Duodenal mucosa (tissue), 2 donors: ENCODE data around the gene INPP5D.

Experiments used
- H3K27ac ChIP-seq: one replicate; pipeline ENCODE4 v1.7.0; 2013; ENCODE audit warnings: low read depth, low read length
- H3K27me3 ChIP-seq, 2 donors: one replicate each; pipeline ENCODE4 v1.7.0; 2013; ENCODE audit warnings: low read length in 2 of 2, control low read depth in 1 of 2; ENCODE audit not compliant: insufficient read depth in 2 of 2, control insufficient read depth in 1 of 2
- H3K36me3 ChIP-seq, 2 donors: one replicate each; pipeline ENCODE4 v1.7.0; 2013; ENCODE audit warnings: low read length in 2 of 2, control low read depth in 1 of 2; ENCODE audit not compliant: insufficient read depth in 2 of 2, control insufficient read depth in 1 of 2
- H3K4me1 ChIP-seq, 2 donors: one replicate each; pipeline ENCODE4 v1.7.0; 2013; ENCODE audit warnings: low read length in 2 of 2, control low read depth in 1 of 2; ENCODE audit not compliant: insufficient read depth in 2 of 2, control insufficient read depth in 1 of 2
- H3K4me3 ChIP-seq, 2 donors: one replicate each; pipeline ENCODE4 v1.7.0; 2013; ENCODE audit warnings: low read length in 2 of 2, low read depth in 1 of 2
- H3K9ac ChIP-seq, 2 donors: one replicate each; pipeline ENCODE4 v1.7.0; 2013; ENCODE audit warnings: low read length in 2 of 2, low read depth in 1 of 2
- H3K9me3 ChIP-seq, 2 donors: one replicate each; pipeline ENCODE4 v1.7.0; 2013; ENCODE audit warnings: low read length in 2 of 2, control low read depth in 1 of 2; ENCODE audit not compliant: control insufficient read depth in 1 of 2

The INPP5D gene

DNA sequence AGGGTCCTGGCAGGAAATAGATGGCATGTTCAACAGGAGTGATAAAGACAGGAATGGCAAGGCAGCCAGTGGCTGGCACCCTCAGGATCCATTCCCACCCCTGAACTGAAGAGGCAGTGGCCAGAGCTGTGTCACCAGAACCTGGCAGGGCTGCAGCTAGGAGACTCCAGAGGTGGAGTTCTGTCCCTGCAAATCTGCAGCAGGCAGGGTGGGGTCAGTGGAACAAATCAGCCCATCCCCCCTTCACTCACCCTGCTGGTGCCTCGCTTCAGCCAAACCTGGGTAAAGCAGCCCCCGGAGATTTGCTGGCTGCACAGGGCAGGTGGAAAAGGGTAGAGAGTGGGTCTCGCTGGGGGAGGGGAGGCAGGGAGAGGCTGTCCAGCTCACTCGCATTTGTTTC is 12.7 kb downstream of the INPP5D start:
- Histone ChIP-seq H3K4me1 (peaks cover 27 to 28% of the 10 kb centered on the region in 2 donors), H3K9ac (no peak overlapping the region), H3K27ac (no peak overlapping the region), H3K36me3 (peaks cover 0 to 4% of the 10 kb centered on the region in 2 donors), H3K4me3 (no peak overlapping the region), H3K9me3 (peaks cover 3 to 5% of the 10 kb centered on the region in 2 donors), H3K27me3 (no peaks in the 10 kb centered on the region)

DNA sequence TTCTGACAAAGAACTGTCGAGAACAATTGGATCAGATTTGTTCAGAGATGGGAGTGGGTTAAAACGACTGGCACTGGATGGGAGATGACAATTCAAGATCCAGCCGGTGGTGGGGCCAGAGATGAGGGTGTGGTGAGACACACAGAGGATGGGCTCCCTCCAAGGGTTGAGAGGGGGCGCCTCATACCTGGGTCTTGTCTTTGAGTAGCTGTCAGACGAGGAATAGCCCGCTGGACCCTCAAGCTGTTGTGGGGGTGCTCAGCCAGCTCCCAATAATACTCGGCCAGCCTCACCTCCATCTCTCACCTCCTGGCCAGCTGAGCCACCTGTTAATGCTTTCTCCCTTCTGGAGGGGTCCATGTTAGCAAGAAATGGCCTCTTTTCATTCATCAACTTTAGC is 14.0 kb downstream of the INPP5D start:
- Histone ChIP-seq H3K27ac (no peak overlapping the region), H3K27me3 (no peaks in the 10 kb centered on the region), H3K36me3 (peaks cover 0 to 4% of the 10 kb centered on the region in 2 donors), H3K9ac (no peak overlapping the region), H3K9me3 (peaks cover 3 to 5% of the 10 kb centered on the region in 2 donors), H3K4me1 (peaks cover 22 to 26% of the 10 kb centered on the region in 2 donors), H3K4me3 (no peak overlapping the region)

DNA sequence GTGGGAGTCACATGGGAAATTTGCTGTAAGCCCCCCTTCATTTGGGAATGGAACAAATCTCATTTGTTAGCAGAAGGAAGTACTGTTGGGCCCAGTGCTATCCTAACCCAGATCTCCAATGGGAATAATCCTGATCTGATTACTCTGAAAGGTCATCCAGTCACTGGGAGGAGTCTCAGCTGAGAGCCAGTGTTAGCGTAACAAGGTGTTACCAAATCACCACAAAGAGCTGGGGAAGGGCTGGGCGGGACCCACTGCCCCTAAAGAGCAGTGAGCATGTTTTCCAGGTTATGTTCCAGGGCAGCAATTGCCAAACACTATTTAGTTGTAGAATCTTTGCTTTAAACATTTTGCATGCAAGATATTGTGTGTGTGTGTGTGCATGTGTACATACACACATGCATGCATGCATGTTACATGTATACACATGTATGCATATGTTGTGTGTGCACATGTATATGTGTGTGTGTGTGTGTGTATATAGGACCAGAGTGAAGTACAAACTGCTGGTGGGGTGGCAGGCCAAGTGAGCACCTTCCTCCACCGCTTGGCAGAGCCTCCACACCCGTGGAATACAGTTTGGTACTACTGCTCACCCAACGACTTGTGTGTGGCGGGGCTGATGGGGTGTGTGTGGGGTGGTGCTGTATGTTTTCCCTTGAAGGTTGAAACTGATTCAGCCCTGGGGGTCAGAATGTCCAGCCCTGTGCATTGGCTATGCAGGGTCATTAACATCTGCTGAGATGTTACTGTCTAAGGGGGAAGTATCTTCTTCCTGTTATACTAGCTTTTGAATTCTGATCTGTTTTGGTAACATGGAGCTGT is 15.2 kb downstream of the INPP5D start:
- peaks cover 3 to 5% of the 10 kb centered on the region in 2 donors for H3K9me3 ChIP-seq
- H3K4me1 ChIP-seq: peaks cover 24 to 38% of the 10 kb centered on the region in 2 donors
- peak overlapping the region; percentile 36 to 38 for H3K4me3 ChIP-seq
- peaks cover 0 to 4% of the 10 kb centered on the region in 2 donors for H3K36me3 ChIP-seq
- no peak overlapping the region for H3K9ac ChIP-seq
- H3K27me3 ChIP-seq: no peaks in the 10 kb centered on the region
- peak overlapping the region; percentile 8 for H3K27ac ChIP-seq

DNA sequence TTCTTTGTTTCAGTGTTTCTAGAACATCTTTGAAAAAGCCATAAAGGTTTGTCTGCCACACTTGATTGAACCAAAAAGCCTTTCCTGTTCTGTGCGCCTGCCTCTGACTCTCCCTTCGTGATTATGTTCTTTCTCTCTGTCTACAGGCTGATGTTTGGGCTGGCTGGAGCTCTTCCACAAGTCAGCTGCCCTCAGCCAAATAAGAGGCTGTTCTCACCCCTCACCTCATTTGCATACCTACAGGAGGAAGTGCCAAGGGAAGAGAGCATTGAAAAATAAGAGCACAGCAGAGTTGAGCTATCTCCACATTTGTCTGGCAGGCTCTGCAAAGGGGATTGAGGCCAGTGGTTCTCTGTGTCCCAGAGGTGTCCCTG is 15.8 kb downstream of the INPP5D start:
- Histone ChIP-seq H3K9me3 (peaks cover 3 to 5% of the 10 kb centered on the region in 2 donors), H3K27ac (peak overlapping the region; percentile 8), H3K27me3 (no peaks in the 10 kb centered on the region), H3K36me3 (peaks cover 0 to 4% of the 10 kb centered on the region in 2 donors), H3K4me1 (peaks cover 30 to 44% of the 10 kb centered on the region in 2 donors), H3K4me3 (no peak overlapping the region), H3K9ac (peak overlapping the region in 1 of 2 donors; percentile 34)

DNA sequence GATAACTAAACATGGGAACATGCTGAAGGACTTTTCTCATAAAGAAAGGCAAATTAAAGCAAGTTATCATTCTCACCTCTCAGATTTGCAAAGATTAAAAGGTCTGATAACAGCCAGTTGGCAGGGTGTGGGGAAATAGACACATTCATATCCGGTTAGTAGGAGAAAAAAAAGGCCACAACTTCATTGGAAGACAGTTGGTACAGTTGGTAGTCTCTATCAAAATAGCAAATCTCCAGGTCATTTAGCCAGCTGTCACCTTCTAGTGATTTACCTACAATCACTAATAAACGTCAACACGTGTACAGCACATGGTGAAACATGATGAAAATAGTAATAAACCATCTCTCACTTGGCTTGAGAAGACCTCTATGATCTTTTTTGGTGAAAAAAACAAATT is 16.6 kb downstream of the INPP5D start:
- Histone ChIP-seq H3K4me1 (peaks cover 38 to 50% of the 10 kb centered on the region in 2 donors), H3K36me3 (peaks cover 0 to 4% of the 10 kb centered on the region in 2 donors), H3K9me3 (peaks cover 2 to 3% of the 10 kb centered on the region in 2 donors), H3K4me3 (no peak overlapping the region), H3K9ac (no peak overlapping the region), H3K27ac (no peak overlapping the region), H3K27me3 (no peaks in the 10 kb centered on the region)

DNA sequence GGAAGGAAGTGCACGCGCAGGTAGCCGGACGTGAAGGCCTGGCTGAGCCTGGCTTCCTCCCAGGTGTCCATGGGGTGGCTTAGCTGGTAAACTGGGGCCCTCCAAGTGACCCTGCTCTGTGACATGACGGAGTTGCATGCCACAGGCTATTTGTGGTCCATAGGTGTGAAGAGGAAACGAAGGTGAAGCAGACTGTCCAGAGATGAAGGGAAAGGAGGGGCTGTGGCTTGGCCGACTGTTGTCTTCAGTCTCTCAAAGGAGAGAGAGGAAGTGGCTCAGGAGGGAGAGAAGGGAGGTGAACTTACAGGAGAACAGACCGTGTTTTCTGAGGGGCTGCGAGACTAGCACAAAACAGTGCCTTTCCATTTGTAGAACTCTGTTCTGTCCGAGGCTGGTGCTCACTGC is 19.3 kb downstream of the INPP5D start:
- no peaks in the 10 kb centered on the region for H3K27me3 ChIP-seq
- H3K9me3 ChIP-seq: no peaks in the 10 kb centered on the region
- no peaks in the 10 kb centered on the region for H3K36me3 ChIP-seq
- peak overlapping the region in 1 of 2 donors; percentile 28 for H3K4me3 ChIP-seq
- no peak overlapping the region for H3K9ac ChIP-seq
- H3K27ac ChIP-seq: no peak overlapping the region
- peaks cover 57 to 63% of the 10 kb centered on the region in 2 donors for H3K4me1 ChIP-seq

DNA sequence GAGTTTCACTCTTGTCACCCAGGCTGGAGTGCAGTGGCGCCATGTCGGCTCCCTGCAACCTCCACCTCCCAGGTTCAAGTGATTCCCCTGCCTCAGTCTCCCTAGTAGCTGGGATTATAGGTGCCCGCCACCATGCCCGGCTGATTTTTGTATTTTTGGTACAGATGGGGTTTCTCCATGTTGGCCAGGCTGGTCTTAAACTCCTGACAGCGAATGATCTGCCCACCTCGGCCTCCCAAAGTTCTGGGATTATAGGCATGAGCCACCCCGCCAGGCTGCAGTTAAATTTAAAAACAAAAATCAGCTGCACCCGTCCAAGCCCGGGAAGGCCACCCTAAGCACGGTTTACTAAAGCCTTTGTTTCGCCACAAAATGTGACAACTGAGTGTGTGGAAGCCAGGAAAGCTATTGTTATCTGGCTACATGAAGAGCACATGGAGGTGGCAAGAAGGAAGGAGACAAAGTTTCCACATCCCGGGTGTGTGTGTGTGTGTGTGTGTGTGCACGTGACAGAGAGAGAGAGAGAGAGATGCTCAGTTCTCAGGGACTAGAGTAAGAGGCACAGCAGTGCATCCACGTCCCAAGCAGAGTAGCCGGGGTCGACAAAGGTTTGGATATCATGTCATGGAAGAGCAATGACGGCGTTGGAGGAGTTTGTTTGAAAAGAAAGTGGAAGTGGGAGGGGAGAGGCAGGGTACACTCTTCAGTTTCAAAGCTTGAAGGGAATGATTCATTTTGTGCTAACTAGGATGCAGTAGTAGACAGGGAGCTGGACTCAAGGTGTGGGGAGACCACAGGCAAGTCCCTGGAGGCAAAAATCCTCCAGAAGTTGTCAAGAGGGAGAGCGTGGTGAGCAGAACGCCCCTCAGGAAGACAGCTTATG is 20.1 kb downstream of the INPP5D start:
- no peaks in the 10 kb centered on the region for H3K27me3 ChIP-seq
- no peaks in the 10 kb centered on the region for H3K9me3 ChIP-seq
- H3K9ac ChIP-seq: no peak overlapping the region
- no peaks in the 10 kb centered on the region for H3K36me3 ChIP-seq
- peak overlapping the region in 1 of 2 donors; percentile 32 for H3K4me3 ChIP-seq
- peaks cover 52 to 59% of the 10 kb centered on the region in 2 donors for H3K4me1 ChIP-seq
- H3K27ac ChIP-seq: no peak overlapping the region

DNA sequence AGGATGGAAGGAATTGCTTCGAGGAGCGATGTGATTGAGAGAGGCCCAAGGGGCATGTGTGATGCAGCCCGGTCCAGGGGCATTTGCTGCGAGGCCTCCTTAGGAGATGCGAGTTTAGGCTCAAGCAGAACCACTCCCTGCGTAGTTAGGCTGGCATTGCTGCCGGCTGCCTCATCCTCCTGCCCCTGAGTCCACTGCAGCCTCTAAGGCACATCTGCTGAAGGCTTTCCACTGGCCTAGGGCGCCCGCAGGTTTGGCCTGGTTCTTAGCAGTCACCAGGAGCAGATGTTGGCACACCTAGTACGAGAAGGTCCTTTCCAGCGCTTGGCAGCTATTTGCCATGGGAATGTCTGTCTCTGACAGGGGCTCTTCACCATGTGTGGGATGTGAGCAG is 20.7 kb downstream of the INPP5D start:
- Histone ChIP-seq H3K9me3 (no peaks in the 10 kb centered on the region), H3K27me3 (no peaks in the 10 kb centered on the region), H3K4me1 (peaks cover 46 to 53% of the 10 kb centered on the region in 2 donors), H3K9ac (peak overlapping the region in 1 of 2 donors; percentile 18), H3K4me3 (no peak overlapping the region), H3K36me3 (no peaks in the 10 kb centered on the region), H3K27ac (no peak overlapping the region)

DNA sequence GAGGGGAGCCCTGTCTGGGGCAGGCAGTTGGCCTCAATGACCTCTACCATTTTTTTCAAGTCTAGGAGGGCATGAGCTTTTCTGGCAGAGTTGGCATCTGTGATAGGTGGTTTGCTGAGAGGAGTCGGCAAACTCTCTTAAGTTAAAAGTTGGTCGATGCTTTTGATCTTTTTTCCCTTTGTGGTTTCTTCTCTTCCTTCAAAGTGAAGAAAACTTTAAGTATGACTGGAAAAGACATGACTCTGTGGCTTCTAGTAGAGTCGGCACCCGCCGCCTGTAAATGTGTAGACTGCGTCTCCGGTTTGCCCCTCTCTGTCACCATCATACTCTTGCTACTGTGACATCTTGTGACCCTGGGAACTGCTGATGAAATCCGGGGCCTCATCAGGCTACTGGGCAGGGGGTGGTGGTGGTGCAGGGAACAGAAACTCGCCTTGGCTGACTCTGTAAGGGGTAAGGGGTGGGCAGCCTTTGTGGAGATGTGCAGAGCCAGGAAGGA is 21.1 kb downstream of the INPP5D start:
- Histone ChIP-seq H3K4me3 (no peak overlapping the region), H3K36me3 (no peaks in the 10 kb centered on the region), H3K27ac (no peak overlapping the region), H3K4me1 (peaks cover 42 to 50% of the 10 kb centered on the region in 2 donors), H3K27me3 (no peaks in the 10 kb centered on the region), H3K9ac (peak overlapping the region in 1 of 2 donors; percentile 18), H3K9me3 (no peaks in the 10 kb centered on the region)
